ENCODE measurements around the gene VANGL1.

GRCh38 chr1:115669002-115669673 is 27.4 kb downstream of the VANGL1 start:
- TF ChIP-seq CTCF (IDR thresholded peaks at IDR 0.05) (no peak), EZH2 (IDR thresholded peaks at IDR 0.05) (no peak), EZH2phosphoT487 (IDR thresholded peaks at IDR 0.05) (no peak)

Measured in neural progenitor cell (in vitro differentiated cells).